ENCODE results near the gene CBX4. TPM values are rescaled to one million over a fixed set of nuclear protein-coding genes. Genes with fewer than 3 reads are reported as not detected.

Gene CBX4
- total RNA-seq, 4 donors from 2014 or later = 0.26 to 8.4 (median 3.5) TPM

- Histone ChIP-seq H3K27me3 (peaks cover 47 to 56% of the 10 kb centered on the region in 2 donors), H3K36me3 (no peaks in the 10 kb centered on the region), H3K27ac (no peak overlapping the region), H3K4me3 (no peak overlapping the region), H3K4me1 (peaks cover 7 to 24% of the 10 kb centered on the region in 2 donors), H3K9me3 (no peaks in the 10 kb centered on the region)
- intact Hi-C loops (cut with DNase I; ENCODE audit: low total_unique reads) = loop anchor here (5.0 kb wide), 1 partner anchor 47 kb away; no protein-coding TSS in a partner anchor
- TF ChIP-seq POLR2A (IDR thresholded peaks at IDR 0.05) = no peak
- TF ChIP-seq, protein P1, sequence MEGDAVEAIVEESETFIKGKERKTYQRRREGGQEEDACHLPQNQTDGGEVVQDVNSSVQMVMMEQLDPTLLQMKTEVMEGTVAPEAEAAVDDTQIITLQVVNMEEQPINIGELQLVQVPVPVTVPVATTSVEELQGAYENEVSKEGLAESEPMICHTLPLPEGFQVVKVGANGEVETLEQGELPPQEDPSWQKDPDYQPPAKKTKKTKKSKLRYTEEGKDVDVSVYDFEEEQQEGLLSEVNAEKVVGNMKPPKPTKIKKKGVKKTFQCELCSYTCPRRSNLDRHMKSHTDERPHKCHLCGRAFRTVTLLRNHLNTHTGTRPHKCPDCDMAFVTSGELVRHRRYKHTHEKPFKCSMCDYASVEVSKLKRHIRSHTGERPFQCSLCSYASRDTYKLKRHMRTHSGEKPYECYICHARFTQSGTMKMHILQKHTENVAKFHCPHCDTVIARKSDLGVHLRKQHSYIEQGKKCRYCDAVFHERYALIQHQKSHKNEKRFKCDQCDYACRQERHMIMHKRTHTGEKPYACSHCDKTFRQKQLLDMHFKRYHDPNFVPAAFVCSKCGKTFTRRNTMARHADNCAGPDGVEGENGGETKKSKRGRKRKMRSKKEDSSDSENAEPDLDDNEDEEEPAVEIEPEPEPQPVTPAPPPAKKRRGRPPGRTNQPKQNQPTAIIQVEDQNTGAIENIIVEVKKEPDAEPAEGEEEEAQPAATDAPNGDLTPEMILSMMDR (IDR thresholded peaks at IDR 0.05) = no peak
- no peak for DNase-seq
Observed at GRCh38 chr17:79794659-79795511, 44.4 kb downstream of the CBX4 start.

GRCh38 chr17:79793924-79794304, 45.3 kb downstream of the CBX4 start:
- H3K27ac ChIP-seq = no peak overlapping the region
- intact Hi-C loops (cut with DNase I; ENCODE audit: low total_unique reads) = loop anchor here (5.0 kb wide), 1 partner anchor 48 kb away; no protein-coding TSS in a partner anchor
- H3K36me3 ChIP-seq = no peaks in the 10 kb centered on the region
- H3K4me3 ChIP-seq = no peak overlapping the region
- H3K9me3 ChIP-seq = no peaks in the 10 kb centered on the region
- DNase-seq = no peak
- H3K4me1 ChIP-seq = peaks cover 7 to 24% of the 10 kb centered on the region in 2 donors
- TF ChIP-seq, protein P1 (IDR thresholded peaks at IDR 0.05) = no peak
- TF ChIP-seq POLR2A (IDR thresholded peaks at IDR 0.05) = no peak
- H3K27me3 ChIP-seq = peaks cover 46 to 52% of the 10 kb centered on the region in 2 donors

GRCh38 chr17:79792984-79793923, 46.0 kb downstream of the CBX4 start:
- intact Hi-C loops (cut with DNase I; ENCODE audit: low total_unique reads) = loop anchor here (5.0 kb wide), 1 partner anchor 49 kb away; no protein-coding TSS in a partner anchor
- no peak for TF ChIP-seq POLR2A (IDR thresholded peaks at IDR 0.05)
- TF ChIP-seq, protein P1 (IDR thresholded peaks at IDR 0.05) = no peak
- H3K36me3 ChIP-seq = no peaks in the 10 kb centered on the region
- H3K4me1 ChIP-seq = peaks cover 7 to 18% of the 10 kb centered on the region in 2 donors
- H3K4me3 ChIP-seq = peak overlapping the region in 1 of 2 donors; percentile 15
- H3K27ac ChIP-seq = no peak overlapping the region
- no peaks in the 10 kb centered on the region for H3K9me3 ChIP-seq
- DNase-seq = no peak
- H3K27me3 ChIP-seq = peaks cover 44 to 45% of the 10 kb centered on the region in 2 donors

DNA sequence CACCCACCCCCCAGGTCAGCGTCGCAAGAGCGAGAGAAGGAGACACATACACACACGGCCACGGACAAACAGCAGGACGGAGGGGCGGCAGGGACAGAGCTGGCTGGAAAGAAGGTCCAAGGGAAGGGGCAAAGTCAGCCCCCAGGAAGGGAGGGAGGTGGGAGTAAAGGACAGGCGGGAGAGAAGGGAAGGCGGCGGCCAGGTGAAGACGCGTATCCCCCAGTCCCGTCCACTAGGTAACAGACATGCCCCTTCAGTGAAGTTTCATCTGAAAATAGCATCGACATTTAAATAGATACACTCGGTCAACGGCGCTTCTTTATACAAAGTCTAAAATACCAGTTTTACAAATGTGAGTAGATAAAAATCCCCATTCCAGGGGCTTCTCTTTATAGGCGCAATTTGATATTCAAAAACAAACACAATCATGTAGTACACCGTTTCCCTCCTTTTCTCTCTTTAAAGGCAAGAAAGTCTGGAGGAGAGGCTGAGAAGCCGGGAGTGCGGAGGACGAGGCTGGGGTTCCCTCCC, 46.8 kb downstream of the CBX4 start:
- Histone ChIP-seq H3K9me3 (no peaks in the 10 kb centered on the region), H3K4me1 (peaks cover 7 to 10% of the 10 kb centered on the region in 2 donors), H3K27me3 (peaks cover 39 to 42% of the 10 kb centered on the region in 2 donors), H3K4me3 (no peak overlapping the region), H3K27ac (no peak overlapping the region), H3K36me3 (no peaks in the 10 kb centered on the region)
- DNase-seq = no peak
- intact Hi-C loops (cut with DNase I; ENCODE audit: low total_unique reads) = loop anchor here (5.0 kb wide), 1 partner anchor 50 kb away; no protein-coding TSS in a partner anchor
- no peak for TF ChIP-seq POLR2A (IDR thresholded peaks at IDR 0.05)
- TF ChIP-seq, protein P1 (IDR thresholded peaks at IDR 0.05) = no peak
